Activated CD4-positive, alpha-beta T cell treated with anti-CD3 and anti-CD28 coated beads, Interleukin-2, Interleukin-6, amounts not matched to agents 100 ng/mL and 50 ng/mL, durations not matched to agents 16 hours and 8 hours (primary cell): ENCODE results near the gene PMAIP1.
"Not testable (repeated sequence)": the region's sequence is repeated elsewhere in the genome, so short reads cannot be mapped to it uniquely, and the experiment has no call there.

Experiments used
- DNase-seq: peaks from one replicate; pipeline ENCODE4 v3.0.0-alpha.2; 2020

Gene PMAIP1

DNA sequence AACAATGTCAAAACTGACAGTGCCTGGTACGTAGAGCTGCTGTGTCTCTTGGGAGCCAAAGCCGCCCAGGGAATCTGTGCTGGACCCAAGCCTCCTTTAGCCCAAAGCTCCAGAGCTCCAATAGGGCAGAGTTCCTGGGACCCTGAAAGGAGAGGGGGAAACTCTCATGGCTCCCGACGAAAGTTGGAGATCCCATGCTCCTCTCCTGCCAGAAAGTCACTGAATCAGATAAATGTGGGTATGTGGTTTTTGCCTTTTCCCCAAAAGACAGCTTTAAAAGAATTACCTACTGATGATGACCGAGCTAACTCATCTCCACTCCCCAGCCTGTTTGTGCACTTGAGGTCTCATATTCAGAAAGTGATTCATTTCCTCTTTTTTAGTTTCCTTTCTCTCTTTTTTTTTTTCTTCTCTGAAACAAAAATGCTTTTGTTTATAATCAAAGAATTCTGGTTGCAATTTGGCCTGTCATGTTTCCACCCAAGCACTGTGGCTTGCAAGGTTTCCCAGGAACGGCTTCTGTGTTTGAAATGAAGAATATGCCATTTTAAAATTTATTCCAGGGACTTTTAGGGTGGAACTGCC is 14.1 kb upstream of the PMAIP1 start:
- DNase-seq, result peak; percentile 81

GRCh38 chr18:59886399-59886798 is 13.4 kb upstream of the PMAIP1 start:
- not testable (repeated sequence) for DNase-seq

GRCh38 chr18:59892123-59892522 is 7.7 kb upstream of the PMAIP1 start:
- no peak for DNase-seq

DNA sequence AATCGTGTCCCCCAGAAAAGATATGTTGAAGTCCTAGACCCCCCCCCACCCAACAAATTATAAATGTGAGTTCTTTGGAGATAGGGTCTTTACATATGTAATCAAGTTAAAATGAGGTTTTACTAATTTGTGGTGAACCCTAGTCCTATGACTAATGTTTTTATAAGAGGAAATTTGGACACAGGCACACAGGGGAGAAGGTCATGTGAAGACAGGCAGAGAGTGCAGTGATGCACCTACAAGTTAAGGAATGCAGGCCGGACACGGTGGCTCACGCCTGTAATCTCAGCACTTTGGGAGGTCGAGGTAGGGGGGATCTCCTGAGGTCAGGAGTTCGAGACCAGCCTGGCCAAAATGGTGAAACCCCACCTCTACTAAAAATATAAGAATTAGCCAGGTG is 5.8 kb upstream of the PMAIP1 start:
- no peak for DNase-seq

DNA sequence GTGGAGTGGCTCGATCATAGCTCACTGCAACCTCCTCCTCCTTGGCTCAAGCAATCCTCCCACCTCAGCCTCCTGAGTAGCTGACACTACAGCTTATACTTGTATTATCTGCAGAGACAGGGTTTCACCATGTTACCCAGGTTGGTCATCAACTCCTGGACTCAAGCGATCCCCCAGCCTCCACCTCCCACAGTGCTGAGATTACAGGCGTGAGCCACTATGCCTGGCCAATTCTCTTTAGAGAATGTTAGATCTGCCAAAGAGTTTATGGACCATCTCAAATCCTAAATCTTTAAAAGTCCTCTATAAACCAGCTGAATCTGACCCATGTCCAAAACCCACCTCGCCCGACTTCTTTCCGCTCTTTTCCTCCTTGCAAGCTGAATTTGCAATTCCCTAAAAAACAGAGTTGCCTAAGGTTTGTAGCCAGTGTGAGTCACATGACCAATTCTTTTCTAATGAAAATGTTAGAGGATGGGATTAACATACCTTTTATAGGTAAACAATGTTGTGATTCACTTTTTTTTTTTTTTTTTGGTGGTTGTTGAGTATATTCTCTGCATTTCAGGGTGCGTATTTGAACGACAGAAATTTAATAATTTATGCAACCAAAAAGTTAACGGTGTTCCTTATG is 2.4 kb upstream of the PMAIP1 start:
- no peak for DNase-seq

DNA sequence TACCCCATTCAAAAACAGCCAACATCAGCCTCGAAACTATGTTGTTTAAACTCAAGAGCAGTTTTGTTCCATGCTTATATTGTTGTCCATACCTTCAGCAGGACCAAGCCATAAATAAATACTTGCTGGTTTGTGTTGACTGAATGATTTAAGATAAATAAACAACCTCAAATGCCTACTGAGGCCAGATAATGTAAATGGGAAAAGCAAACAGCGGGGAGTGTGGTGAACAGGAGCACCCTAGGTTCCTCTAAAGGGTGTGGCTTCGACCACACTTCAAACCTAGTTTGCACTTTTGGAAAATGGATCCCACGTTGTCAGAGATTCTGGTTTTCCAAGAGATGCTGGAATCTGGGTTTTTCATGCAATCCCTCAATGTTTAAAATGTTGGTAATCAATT is 1.7 kb upstream of the PMAIP1 start:
- no peak for DNase-seq

GRCh38 chr18:59898609-59899297 is 1.0 kb upstream of the PMAIP1 start:
- DNase-seq, result no peak

DNA sequence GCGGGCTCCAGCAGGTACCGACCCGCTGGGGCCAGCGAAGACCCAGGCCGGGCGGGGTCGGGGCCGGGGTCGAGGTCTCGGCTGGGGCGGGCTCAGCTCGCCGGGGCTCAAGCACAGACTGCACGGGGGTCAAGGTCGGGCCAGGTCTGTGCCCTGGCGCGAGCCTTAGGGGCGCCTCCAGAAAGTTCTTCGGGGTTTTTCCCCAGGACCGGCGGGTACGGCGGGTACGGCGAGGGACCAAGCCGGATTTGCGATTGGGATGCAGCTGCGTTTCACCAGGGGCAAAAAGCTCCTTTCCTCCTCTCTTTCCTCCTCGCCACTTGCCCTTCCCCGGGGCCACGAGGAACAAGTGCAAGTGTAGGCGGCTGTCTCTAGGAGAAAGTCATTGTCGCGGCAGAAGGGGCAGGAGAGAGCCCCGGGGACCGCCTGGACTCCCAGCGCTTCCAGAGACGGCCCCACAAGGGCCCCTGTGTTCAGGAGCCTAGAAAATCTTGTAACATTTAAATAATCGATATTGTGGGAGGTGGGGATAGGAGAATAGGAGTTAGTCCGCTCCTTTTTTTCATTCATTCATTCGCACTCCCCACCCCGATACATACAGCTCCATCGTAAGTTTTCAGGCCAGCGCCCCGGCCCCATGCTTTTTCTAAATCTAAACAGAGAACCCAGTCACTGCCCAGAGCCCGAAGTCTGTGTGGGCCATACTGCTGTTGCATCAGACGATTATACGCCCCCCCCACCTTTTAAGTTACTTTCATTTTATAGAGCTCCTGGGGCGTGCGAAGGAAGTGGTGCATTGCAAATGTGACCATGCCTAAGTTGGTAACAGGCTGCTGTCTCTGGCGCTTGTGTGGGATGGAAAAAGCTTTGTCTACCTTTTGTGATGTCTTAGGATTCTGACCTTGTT is 679 bp downstream of the PMAIP1 start:
- peak; percentile 85 for DNase-seq

- peak; percentile 70 for DNase-seq
These were observed 2.6 kb downstream of the PMAIP1 start for GRCh38 chr18:59902131-59902992.

- DNase-seq, result no peak
These were observed 3.3 kb downstream of the PMAIP1 start for GRCh38 chr18:59902993-59903610.

GRCh38 chr18:59904011-59904601 is 4.3 kb downstream of the PMAIP1 start:
- DNase-seq, result no peak

- DNase-seq, result no peak
These were observed 5.9 kb downstream of the PMAIP1 start for GRCh38 chr18:59905686-59906091.

DNA sequence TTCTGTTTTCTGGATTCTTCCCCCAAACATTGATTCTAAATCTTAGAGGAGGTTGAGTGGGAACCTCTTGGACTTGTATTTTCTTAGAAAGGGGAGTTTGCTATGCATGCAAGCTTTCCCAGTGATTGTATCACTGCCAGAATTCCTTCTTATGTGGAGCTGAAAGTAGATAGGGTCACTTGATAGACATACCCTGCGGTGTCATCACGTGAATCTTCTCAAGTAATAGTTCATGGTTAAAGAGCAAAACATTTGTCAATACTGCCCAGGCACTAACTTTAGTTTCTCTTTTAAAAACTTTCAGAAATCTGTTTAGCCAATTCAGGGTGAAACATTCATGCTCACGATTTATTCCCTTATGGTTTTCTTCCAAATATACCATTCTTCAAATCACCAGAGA is 6.4 kb downstream of the PMAIP1 start:
- DNase-seq, result no peak

- DNase-seq, result peak; percentile 57
These were observed 7.4 kb downstream of the PMAIP1 start for GRCh38 chr18:59907172-59907571.

DNA sequence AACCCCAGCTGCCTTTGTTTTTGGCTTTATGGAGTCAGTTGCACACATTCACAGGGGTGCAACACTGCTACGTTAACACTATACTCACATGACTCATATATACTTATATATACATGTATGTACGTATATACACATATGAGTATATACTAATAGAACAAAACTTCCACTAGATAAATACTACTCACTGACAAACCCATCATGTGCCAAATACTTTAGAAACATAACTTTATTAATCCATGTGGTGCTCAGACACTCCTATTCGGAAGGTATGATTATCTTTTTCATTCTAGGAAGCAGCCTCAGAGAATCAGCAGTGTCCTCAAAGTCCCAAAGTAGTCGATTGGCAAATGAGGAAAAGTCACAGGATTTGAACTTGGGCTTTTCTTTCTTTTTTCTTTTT is 7.9 kb downstream of the PMAIP1 start:
- no peak for DNase-seq

- DNase-seq, result no peak
These were observed 9.0 kb downstream of the PMAIP1 start for GRCh38 chr18:59908799-59909198.

- DNase-seq, result no peak
These were observed 9.7 kb downstream of the PMAIP1 start for GRCh38 chr18:59909289-59910036.

DNA sequence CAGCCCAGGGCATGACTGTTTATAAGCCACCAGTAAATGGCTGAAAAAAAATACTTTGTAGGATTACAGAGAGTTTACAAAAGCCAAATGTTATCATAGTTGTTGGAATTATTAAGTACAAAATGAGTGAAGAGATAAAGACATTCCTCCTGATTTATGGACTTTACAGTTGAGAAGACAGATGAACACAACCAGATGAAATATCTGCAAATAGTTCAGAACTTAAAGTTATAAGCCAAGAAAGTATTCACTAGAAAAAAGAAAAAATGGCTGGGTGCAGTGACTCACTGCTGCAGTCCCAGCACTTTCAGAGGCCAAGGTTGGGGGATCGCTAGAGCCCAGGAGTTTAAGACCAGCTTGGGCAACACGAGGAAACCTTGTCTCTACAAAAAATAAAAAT is 11.2 kb downstream of the PMAIP1 start:
- no peak for DNase-seq

GRCh38 chr18:59911600-59911999 is 11.8 kb downstream of the PMAIP1 start:
- no peak for DNase-seq

- no peak for DNase-seq
These were observed 12.3 kb downstream of the PMAIP1 start for GRCh38 chr18:59912007-59912550.
